ENCODE results near the gene ZNF536.

The ZNF536 gene

DNA sequence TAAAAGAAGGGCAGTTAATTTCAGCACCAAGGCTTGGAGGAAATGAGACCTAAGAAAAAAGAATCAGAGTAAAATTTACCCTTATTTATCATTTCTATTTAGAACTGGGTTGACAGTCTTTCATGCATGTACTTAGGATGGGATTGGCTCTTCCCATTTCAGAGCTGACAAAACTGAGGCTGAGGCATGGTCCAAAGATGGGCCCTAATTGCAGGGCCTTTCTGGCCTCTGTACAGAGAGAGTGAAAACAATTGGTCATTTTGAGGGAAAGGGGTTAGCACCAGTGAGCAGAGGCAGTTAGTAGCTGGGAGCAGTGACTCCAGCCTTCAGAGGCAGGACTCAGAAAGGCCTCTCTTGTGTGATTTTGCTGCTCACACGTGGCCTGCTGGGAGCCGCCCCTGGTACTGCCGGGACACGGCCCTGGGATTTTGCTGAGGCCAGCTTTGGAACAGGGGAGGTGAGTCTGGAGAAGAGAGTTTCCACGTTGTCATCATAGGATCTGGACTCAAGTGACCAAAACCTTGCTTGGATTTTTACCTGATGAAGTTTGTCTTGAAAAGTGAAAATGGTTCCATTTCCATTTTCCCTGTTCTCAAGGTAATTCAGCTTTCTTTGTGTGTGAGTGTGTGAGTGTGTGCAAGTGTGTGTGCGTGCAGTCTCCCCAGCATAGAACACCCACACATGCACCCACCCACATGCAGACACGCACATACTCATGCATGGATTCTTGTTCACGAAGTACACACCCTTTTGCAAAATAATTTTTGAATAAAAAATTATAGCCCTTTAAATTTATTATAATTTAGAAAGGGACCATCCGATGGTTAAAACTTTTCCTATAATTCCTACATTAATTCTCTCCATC lies at the start of gene ZNF536:
Gene ZNF536 (plus strand): TSS at position 425 of the 865 bp plus-strand sequence. CDS start 71,179 bp downstream, outside the sequence.
- no peak for ATAC-seq
- no peak for DNase-seq

DNA sequence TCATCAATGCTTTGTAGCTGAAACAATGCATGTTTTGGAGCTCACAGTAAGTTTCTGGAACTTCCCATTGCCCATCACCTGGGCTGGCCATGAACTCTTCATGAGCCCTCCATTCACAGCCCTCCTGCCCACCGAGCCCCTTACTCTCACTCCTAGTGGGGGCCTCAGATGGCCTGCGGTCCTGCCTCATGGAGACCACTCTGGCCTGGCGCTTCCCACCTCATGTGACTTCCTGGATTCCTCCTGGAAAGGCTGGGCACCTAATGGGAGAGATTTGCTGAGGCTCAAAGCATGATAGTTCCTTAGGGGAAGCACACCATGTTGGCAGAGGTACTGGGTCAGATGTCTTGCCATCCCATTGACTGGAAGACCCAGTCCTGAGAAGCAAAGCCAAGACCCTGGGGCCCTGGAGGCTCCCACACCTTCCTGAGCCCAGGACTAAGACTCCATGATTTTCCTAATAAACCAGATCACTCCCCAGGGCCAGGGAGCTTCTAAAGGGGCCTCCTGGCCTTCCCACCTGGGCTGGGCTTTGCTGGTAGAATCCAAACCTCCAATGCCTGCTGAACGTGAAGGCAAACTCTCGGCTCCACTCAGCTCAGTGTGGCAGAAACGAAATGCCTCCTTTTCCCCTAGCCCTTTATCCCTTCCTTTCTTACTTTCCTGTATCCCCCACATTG lies 49.4 kb upstream of the ZNF536 start:
- no peak for ATAC-seq

DNA sequence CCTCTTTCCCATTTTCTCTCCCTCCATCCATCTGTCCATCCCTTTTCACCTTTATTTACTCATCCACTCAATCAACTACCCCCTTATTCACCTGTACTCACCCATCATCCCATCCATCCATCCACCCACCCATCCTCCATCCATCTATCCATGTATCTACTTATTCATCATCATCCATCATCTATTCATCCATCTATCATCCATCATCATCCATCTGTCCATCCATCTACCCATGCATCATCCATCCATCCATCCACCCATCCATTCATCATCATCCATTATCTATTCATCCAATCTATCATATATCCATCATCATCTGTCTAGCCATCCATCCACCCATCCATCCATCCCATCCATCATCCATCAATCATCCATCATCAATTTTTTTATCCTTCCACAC lies 48.3 kb upstream of the ZNF536 start:
- DNase-seq (no peak), ATAC-seq (no peak)

More for the DNA sequence above, 49.4 kb upstream of the ZNF536 start:
- DNase-seq = no peak

DNA sequence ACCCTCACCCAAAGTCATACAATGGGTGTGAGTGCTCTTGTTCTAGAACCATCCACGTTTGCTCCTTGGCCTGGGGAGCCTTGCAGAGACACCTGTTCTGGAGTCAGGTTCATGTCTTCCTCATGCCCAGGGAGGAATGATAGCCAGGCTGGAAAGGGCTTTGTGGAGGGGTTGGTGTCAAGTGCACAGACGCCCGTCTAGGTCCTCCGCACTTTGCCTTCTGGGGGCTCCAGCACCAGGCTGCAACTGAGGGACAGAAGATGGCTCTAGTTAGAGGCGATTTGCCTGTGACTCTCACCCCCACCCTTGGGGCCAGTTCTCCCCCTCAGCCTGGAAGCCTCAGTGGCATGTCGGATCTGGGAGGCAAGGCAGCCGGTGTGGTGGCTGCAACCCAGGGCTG lies 47.2 kb upstream of the ZNF536 start:
- no peak for ATAC-seq
- DNase-seq = no peak

DNA sequence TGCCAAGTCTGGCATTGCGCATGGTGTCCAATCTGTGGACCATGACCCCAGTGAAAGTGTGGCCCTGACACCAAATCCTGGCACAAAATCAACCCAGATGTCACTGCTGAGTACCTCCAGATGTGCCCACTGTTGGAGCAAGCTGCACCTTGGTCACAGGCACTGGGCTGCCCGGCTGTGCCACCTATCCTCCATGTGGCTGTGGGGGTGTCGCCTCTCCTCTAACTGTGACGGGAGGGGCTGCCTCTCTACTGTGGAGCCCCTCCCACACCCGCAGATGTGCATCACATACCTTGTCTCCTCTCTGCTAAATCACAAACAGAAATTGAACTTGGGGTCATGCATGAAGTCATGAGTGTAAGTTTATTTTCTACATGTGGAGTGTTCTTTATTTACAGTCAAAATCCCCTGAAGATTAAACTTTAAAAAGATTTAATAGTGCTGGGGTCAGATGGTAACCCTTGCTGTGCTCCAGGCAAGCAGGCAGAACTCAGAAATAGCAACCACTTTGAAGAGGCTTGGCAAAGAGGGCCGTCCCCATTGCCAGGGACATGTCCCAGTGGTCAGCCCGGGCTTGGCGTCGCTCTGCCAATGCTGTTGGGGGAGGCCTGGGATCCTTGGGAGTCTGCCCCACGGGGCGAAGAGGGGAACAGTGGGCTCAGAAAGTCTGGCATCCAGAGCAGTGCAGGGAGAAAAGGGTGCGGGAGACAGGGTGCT lies 46.4 kb upstream of the ZNF536 start:
- ATAC-seq (no peak), DNase-seq (no peak)

DNA sequence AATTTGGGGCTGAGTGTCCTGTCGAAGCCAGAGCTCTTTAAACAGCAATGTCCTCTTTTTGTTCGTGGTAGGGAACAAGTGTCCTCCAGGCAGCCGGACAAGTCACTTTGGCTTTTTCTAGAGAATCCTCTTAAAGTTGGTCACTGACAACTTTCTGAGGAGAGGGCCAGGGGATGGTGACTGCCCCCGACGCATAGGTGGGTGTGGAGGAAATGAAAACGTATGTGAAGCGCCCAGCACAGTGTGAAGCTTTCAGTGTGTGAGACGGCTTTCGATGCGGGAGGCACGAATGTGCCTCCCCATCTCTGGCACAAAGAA lies 45.8 kb upstream of the ZNF536 start:
- ATAC-seq = no peak

DNA sequence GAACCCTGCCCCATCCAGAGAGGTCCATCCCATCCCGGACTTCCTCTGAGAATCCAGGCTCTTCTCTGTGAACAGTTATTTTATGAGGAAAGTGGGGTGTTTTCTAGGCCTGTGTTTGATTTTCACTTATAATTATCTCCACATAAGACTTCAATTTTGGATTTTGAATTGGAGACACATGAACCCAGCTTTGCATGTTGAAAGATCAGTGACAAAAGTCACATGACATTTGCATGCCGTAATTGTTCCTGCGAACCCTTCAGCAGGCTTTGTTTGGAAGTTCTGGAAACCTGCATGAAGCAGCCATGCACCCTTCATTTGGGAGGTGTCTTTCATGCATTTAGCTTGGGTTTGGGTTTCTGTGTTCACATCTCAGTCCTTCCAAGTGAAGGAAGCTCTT lies 44.9 kb upstream of the ZNF536 start:
- no peak for DNase-seq
- ATAC-seq = no peak

More for the DNA sequence above, 45.8 kb upstream of the ZNF536 start:
- no peak for DNase-seq

DNA sequence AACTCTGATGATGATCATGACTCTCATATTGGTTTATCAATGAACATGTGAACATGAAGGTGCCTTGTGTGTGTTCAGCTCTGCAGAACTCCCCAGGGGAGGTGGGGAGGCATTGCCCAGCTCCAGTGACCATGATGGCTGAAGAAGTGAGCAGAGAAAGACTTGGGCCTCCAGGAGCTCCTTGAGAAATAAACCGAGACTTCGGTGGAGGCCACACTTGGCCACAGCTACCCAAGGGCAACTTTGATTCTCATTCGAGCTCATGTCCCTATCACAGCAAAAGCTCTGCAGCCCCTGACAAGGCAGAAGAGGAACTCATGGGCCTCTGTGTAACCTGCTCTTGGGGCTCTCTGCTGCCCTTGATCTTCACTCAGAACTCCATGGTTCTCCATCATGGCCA lies 44.1 kb upstream of the ZNF536 start:
- DNase-seq (no peak), ATAC-seq (no peak)

DNA sequence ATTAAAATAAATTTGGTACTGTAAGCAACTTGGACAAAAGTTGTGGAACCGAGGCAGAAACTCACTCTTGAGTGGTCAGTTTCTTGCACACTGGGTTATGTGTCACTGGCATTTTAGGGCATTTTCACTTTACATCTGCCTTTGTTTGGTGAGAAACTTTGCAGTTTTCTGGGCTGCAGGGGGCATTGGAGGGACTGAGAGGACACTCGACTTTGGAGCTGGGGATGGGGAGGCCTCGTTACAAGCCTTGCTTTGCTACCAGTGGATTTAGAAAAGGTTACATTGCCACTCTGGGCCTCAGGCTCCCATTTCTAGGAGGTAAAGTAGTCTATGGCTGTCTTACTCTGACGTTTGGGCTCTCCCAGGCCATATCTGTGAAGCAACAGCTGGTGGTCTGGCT lies 41.9 kb upstream of the ZNF536 start:
- ATAC-seq = no peak
- DNase-seq = no peak

DNA sequence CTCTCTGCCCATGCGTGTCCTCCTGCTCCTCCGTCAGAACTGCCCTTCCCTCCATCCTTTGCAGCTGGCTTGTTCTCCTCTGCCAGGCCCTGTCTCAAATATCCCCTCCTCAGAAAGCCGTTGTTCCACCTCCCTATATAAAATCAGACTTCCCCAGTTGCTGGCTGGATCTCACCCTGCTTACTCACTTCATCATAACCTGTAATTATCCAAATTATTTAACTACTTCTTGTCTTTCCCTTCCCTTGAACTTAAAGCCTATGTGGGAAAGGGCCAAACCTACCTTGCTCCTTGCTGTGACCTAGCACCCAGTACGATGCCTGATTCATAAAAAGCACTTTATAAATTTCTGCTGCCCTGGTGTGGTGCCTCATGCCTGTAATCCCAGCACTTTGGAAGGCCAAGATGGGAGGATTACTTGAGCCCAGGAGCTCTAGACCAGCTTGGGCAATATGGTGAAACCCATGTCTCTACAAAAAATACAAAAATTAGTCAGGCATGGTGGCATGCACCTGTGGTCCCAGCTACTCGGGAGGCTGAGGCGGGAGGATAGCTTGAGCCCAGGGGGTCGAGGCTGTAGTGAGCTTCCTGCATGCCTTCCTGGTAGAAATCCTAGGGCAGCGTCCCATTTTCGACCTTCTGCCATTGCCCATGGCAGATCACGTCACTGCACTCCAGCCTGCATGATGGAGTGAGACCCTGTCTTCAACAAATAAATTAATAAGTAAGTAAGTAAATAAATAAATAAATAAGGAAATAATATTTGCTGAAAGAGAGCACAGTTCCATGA lies 39.5 kb upstream of the ZNF536 start:
- DNase-seq (no peak), ATAC-seq (no peak)

DNA sequence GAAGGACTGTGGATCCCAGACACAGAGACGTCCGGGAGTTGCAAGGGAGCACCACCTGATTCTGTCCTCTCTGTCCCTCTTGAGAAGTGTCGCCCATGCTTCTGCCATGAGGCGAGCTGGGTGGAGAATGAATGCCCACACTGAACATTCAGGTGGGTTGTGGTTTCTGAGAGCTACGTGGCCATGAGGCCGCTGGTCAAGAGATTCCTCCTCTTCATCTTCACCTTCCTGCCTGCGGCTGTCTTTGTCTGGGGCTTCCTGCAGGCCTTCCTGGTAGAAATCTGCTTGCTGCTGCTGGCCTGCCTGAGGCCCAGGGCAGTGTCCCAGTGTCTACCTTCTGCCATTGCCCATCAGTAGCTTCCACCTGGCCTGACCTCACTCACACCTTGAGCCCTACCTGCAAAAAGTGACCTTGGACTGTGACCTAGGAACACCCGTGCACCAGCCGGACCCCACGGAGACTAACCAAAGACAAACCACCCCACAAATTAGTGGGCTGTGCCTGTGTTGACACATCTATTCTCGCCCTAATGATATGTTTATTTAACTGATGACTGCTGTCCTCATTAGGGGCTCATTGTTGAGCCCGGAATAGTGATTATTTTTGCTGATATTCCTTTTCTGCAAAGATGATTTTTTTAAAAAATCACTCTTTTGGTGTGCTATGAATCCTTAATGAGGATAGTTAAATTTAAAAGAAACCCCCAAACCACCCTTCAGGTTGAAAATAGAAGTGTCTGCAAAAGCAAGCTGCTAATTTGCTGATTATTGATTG lies 38.7 kb upstream of the ZNF536 start:
- no peak for ATAC-seq

DNA sequence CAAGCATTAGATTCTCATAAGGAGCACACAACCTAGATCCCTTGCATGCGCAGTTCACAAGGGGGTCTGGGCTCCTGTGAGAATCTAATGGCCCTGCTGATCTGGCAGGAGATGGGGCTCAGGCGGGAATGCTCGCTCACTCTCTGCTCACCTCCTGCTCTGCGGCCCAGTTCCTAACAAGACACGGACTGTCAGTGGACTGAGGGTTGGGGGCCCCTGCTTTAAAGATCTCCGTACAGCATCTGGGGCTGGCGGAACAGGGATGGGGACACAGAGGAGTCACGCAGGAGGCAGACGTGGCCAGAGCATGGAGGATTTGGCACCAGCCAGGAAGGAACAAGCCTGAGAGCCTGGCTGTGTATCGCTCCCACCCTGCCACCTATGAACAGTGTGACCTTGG lies 37.3 kb upstream of the ZNF536 start:
- ATAC-seq = no peak
- DNase-seq = no peak

More for the DNA sequence above, 38.7 kb upstream of the ZNF536 start:
- no peak for DNase-seq

DNA sequence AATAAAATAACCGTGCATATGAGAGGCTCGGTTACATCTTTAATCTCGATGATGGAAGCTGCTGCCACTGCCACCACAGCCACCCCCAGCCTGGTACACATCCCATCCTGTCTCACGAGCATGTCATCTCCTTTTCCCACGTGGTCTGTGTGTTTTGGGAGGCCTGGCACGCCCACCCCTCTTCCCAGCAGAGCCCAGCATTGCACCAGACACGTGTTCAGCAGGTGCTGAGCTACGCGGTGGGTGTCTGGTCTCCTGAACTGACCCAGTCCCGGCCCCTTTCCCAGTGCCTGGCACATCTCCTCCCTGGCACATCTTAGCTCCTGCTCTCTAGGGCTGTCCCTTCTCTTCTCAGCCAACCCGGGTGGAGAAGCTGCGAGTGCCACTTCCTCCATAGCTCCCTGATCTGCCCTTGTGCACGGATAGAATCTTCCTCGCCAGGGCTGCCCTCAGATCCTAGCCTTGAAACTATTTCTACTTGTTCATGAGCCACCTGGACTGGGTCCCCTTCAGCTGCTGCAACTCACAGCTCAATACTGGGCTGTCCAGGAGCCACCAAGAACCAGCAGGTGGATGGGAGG lies 36.8 kb upstream of the ZNF536 start:
- DNase-seq = no peak
- ATAC-seq = no peak

DNA sequence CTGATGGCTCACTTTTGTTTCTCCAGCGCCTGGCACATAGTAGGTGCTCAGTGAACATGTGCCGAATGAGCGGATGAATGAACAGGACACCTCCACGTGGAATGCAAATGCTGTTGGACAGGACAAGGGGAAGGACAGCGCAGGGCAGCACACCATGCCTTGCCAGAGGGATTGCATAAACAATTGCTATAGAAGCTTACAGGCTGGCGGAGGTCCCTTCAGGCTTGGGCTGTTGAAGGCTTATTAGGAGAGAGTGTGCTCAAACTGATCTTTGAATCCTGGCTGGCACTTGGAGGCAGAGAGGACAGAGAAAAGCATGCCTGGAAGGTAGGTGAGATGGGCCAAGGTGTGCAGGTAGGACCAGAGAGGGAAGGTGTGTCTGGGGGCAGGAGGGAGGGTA lies 35.9 kb upstream of the ZNF536 start:
- ATAC-seq (no peak), DNase-seq (no peak)

DNA sequence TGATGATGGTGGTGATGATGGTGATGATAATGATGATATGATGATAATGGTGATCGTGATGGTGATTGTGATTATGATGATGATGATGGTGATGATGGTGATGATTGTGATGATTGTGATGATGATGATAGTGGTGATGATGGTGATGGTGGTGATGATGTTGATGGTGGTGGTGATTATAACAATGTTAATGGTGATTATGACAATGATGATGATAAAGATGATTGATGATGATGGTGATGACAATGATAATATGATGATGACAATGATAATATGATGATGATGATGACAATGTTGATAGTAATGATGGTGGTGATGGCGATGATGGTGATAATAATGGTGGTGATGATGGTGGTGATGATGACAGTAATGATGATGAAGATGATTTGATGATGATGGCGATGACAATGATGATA lies 34.1 kb upstream of the ZNF536 start:
- ATAC-seq (no peak), DNase-seq (no peak)

DNA sequence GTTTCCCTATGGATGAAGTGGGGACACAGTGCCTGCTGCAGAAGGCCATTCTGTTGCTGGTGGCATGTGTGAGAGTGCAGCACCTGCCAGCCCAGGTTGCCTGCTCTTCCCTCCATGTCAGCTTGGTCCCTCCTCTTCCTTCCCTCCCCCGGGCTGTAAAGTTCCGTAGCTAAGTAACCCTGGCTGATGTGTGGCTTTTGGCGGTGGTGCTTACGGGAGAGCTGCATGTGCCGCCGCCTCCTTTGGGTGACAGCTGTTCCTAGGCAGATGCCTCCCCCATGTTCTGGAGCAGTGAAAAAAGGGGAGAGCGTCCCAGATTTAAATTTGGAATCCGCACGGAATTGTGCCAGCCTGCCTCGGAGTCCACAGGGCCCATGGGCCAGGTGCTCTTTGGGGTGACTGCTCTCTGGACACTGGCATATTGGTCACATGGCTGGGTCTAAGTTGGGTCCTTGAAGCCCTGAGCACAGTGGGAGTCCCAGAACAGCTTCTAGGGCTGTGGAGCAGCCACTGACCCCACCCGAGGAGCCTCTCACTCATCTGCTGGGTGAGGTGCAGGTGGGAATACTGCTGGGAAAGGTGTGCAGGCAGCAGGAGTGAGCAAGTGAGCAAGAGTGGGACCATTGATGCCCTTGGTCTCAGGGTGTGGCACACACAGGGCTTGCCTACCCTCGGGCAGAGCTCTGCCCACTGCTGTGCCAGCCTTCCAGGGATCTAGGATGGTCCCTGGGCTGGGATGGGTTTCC lies 33.1 kb upstream of the ZNF536 start:
- DNase-seq (no peak), ATAC-seq (no peak)

DNA sequence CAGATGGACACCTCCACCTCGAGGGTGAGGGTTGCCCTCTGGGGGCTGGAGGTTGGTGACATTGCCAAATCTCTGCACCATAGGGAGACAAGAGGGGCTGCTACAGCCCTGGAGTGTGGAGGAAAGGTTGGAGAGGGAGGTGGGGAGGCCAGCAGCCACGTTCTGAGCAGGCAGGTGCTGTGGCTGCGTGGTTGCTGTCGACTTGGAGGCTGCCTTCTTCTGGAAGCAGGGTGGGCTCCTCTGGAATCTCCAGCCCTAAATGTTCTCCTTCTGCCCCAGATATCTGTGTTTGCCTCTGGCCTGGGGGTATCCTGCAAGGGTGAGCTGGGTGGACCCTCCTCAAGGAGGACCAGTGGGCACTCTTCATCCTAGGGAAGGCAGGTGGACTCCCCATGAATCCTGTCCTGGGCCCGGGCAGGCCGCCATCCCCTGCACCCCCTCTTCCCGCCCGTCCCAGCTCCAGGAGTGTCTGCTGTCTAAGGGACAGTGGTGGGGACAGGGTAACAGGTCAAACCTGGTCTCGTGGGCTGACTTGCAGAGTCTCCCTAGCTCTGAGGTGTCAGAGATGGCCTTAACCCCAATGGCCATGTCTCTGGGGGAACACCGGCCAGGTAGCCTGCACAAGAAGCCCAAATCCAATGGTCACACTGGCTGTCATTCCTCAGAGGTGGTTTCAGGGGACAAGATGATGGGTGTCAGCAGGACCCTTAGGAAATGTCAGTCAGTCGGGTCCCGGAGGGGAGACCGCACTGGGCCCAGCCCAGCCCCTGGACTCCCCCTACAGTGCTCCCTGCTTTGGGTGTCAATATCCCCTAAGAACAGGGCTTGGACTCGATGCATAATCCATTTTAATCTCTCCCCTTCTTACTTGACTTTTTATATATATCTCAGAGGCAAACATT lies 32.3 kb upstream of the ZNF536 start:
- DNase-seq (no peak), ATAC-seq (no peak)

DNA sequence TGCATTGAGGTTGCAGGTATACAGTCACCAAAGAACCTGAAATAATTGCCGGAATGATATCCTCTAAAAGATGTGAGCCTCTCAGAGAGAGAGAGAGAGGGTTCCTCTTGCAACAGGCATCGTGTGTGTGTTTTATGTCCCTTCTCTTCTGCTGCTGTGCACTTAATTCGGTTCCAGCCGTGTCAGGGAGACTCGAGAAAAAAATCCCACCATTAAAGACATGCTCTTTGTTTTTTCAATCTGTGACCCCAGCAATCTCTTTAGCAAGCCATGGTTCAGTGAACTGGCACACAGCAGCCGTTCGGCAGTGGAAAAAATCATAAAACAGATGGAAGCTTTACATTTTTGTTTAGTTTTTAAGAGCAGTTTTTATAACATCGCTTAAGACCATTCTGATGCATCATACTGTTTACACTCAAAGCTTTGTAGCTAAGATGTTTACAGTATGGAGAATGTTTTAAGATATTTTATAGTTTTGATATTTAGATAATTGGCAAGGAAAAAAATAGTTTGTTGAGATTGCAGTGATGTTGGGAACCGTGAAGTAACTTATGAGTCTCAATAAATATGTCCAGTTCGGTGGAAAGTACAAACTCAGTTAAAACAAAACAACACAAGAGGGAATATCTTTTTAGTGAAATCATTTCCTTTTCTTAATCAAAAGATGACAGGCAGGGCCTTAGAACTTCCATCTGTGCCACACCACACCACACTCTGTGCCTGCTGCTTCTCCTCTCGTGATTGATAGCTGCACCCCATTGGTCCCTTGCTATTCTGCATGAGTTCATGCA lies 31.2 kb upstream of the ZNF536 start:
- ATAC-seq (no peak), DNase-seq (no peak)

Measured in stimulated activated naive CD8-positive, alpha-beta T cell treated with anti-CD3 and anti-CD28 coated beads, Interleukin-15, Interleukin-2, amounts not matched to agents 100 U/mL and 50 U/mL, for 24 hours (primary cell).